ENCODE results near the gene SAMD4A.
A peak's percentile ranks its signal among the peaks of the same experiment; 100 is the strongest.

Gene SAMD4A

GRCh38 chr14:54763761-54764160 is 196.8 kb downstream of the SAMD4A start:
- DNase-seq (ENCODE audit: low spot score) = no peak

DNA sequence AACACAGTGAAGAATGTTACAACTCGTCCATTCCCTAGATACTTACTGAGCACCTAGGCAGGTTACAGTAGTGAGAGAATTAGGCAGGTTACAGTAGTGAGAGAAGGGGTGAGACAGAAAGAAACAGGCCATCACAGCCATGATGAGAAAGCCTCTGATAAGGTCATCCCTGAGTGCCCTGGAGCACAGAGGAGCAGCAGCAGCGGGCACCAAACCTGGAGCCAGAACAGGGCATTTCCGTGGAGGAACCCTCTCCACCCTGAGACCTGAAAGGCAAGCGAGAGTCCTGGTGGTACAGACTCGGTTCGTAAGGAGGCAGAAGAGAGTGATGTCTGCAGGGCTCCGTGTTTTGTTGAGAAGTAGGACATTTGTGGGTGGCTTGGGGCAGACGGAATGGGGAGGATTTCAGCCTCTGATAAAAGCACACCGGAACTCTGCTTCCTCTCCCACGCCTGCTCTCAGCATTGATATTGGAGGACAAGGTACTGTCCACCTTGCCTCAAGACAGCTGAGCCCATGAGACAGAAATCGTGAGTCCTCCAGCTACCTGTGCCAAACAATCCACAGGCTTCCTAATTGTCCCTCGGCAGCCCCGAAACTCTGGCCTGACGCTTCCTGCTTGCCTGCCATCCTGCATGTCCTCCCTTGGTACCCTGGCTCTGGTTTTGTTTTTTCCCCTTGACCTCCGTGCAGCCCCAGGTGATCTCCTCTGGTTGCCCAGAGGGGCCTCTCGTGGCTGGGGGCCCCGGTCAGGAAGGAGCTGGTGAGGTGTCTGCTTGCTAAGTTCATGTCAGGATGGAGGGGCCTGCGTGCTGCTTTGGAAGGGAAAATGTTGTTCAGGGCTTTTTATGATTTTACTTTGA is 199.6 kb downstream of the SAMD4A start:
- DNase-seq (ENCODE audit: low spot score) = no peak

GRCh38 chr14:54767139-54767431 is 200.2 kb downstream of the SAMD4A start:
- no peak for DNase-seq (ENCODE audit: low spot score)

DNA sequence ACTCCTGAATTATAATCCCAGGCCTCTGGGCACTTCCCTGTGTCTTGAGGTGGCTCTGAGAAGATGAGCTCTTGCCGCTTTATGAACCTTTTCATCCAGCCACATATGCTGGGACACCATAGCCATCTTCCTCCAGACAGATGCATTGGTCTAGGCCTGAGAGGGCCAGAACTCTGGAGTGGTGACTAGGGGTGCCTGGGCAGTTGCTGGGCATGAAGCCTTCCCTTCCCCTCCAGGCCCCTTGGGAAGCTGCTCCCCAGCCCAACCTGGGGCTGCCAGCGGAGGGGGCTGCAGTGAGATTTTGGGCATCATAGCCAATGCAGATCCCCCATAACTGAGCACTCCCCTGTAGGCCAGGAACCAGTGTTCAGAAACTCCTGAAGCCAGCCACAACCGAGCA is 200.5 kb downstream of the SAMD4A start:
- DNase-seq (ENCODE audit: low spot score) = no peak

DNA sequence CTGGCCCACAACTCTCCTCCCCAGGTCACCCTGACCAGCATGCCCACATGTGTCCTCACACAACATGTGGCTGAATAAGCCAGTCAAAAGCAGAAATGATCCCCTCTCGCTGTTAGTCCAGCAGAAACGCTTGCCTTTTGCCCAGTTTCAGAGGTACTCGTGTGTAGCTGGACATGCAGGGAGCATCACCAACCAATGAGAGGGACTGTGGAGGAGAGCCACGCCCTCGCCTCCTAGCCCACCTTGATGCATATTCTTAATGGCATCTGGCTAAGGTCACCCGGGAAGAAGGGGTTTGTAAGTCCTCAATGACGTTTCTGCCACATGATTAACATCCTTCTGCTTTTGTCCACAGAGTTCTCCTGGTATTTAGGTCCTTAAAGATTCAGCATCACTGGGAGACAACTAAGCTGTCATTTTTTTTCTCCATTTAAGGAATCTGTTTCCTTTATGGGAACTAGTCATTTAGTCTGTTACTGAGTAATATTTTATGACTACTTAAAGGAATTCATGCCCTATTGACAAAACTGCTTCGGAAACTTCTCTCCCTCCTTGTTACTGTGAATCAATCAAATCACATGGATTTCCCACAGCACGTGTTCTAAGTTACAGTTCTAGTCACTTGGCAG is 201.7 kb downstream of the SAMD4A start:
- DNase-seq (ENCODE audit: low spot score) = no peak

- DNase-seq (ENCODE audit: low spot score) = no peak
Measured at GRCh38 chr14:54769951-54770863, 203.3 kb downstream of the SAMD4A start.

GRCh38 chr14:54771411-54772027 is 204.6 kb downstream of the SAMD4A start:
- DNase-seq (ENCODE audit: low spot score) = no peak

DNA sequence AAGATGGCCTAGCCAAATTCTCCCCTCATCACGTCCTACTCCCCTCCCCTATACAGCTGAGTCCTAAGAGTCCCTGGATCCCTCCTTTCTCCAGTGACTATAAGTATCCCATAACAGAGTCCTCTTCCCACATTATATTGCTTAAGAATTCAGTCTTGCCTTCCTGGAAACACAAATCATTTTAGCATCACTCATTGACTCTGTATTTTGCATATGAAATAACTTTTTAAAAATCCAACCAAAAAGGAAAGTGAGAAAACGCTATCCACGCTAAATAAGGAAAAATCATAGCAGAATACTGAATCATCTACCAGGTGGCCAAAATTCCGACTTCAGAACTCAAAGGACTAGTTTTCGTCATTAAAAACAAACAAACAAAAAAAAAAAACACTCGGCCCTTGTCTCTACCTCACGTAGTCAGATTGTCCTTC is 205.5 kb downstream of the SAMD4A start:
- no peak for DNase-seq (ENCODE audit: low spot score)

GRCh38 chr14:54773171-54774006 is 206.5 kb downstream of the SAMD4A start:
- peak; percentile 77 for DNase-seq (ENCODE audit: low spot score)

GRCh38 chr14:54774824-54775223 is 207.9 kb downstream of the SAMD4A start:
- DNase-seq (ENCODE audit: low spot score) = no peak

- DNase-seq (ENCODE audit: low spot score) = no peak
Measured at GRCh38 chr14:54775486-54776140, 208.7 kb downstream of the SAMD4A start.

GRCh38 chr14:54776361-54777001 is 209.6 kb downstream of the SAMD4A start:
- no peak for DNase-seq (ENCODE audit: low spot score)

DNA sequence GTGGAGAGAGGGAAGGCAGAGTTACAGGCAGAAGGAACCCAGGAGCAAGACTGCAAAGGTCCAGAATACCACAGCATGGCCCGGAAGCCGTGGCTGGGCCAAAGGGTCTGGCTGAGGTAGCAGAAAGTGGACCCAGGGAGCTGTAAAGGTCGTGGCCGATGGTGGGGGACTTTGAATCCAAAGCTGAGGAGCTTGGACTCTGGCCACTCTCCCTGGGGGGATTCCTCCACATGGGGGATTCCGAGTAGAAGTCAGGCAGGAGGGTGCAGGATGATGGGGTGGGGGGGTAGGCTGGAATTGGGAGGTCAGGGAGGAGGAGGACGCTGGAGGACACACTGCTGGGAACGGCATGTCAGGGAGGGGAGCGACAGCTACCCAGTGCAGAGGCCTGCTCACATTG is 210.5 kb downstream of the SAMD4A start:
- DNase-seq (ENCODE audit: low spot score) = no peak

GRCh38 chr14:54778618-54779345 is 211.9 kb downstream of the SAMD4A start:
- DNase-seq (ENCODE audit: low spot score) = no peak

DNA sequence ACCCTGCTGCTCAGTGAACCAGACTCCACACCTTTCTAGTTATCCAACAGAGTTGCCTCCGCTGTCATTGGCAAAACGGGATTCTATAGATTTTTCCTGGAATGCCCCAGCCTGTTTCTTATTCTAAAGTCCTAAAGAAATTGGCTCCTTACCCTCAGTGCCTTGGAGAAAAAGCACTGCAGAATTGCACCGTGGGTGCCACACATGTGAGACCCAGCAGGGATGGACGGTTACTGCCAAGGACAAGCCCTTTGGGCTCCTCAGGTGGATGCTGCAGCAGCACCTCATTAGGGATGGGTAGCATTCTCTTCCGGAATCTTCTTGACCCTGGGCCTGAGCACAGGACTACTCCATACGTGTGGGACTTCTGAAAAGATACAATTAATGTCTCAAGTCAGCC is 214.2 kb downstream of the SAMD4A start:
- no peak for DNase-seq (ENCODE audit: low spot score)

DNA sequence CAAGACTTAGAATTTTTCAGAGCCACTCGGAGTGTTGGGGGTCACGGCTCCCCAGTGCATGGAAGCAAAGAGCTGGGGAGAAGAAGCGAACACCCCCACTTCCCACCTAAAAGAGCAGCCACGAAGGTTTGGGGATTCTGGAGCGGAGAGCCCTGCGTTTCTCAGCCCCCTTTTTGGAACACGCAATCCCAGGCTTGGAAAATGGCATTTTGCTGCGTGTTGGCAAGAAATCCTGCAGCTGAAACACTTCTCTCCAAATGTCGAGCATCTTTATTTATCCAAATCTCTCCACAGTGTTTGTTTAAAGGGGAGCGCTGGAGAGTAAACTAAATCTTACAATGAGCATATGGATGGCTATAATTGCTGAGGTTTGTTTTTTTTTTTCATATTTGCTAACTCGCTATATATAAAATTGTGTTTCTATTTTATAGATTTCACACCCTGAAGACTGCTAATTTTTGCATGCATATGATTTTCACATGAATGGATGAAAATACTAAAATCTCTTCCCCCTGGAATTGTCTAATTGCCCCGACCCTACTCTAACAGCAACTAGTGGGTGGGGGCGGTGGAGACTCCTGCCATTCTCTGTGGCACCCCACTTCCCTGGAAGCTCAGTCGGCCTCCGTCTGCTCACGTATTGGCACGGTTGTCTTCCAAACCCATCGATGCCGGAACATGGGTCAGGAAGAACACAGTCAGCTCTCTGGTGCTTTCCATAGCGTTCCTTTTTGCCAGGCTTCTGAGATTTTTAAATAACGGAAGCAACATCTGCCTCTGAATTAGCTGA is 215.2 kb downstream of the SAMD4A start:
- no peak for DNase-seq (ENCODE audit: low spot score)

- no peak for DNase-seq (ENCODE audit: low spot score)
Measured at GRCh38 chr14:54782751-54783659, 216.1 kb downstream of the SAMD4A start.

DNA sequence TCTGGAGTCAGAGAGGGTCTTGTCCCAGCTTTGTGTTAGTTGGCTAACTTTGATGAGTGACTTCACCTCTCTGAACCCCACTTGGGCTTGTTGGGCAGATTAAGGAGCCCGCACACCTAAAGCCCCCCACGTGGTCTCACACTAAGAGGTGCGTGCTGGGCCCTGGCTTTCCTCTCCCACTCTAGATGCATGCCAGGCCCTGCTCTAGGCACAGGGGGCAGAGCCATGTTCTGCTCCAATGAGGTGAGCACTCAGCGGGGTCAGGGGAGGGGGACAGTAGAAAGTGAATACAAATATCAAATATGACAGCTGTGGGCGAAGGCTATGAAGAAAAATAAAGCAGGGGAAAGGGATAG is 216.7 kb downstream of the SAMD4A start:
- DNase-seq (ENCODE audit: low spot score) = no peak

Measured in D341Med (cell line).